GM18511 (cell line): Measurements from ENCODE around the gene IL25.
A peak's percentile ranks its signal among the peaks of the same experiment; 100 is the strongest.
"Not testable (repeated sequence)": the region's sequence is repeated elsewhere in the genome, so short reads cannot be mapped to it uniquely, and the experiment has no call there.

Experiments used
- ATAC-seq: cut with Tn5 transposase; IDR thresholded peaks from one replicate; pipeline ENCODE4 v1.9.1; 2021; ENCODE audit warnings: mild to moderate bottlenecking, moderate library complexity; ENCODE audit not compliant: unreplicated experiment

The IL25 gene

GRCh38 chr14:23387916-23388882 lies 15.6 kb downstream of the IL25 start:
- no peak for ATAC-seq

GRCh38 chr14:23388996-23389395 lies 16.4 kb downstream of the IL25 start:
- ATAC-seq, result no peak

- no peak for ATAC-seq
Measured at GRCh38 chr14:23389396-23389795, 16.8 kb downstream of the IL25 start.

- ATAC-seq, result not testable (repeated sequence)
Measured at GRCh38 chr14:23389871-23390270, 17.3 kb downstream of the IL25 start.

- no peak for ATAC-seq
Measured at GRCh38 chr14:23392613-23393012, 20.0 kb downstream of the IL25 start.

- ATAC-seq, result no peak
Measured at GRCh38 chr14:23396126-23396525, 23.5 kb downstream of the IL25 start.

GRCh38 chr14:23396781-23397407 lies 24.3 kb downstream of the IL25 start:
- ATAC-seq, result no peak

- ATAC-seq, result no peak
Measured at GRCh38 chr14:23398348-23398747, 25.7 kb downstream of the IL25 start.

GRCh38 chr14:23399136-23399535 lies 26.5 kb downstream of the IL25 start:
- no peak for ATAC-seq

GRCh38 chr14:23399591-23399990 lies 27.0 kb downstream of the IL25 start:
- ATAC-seq, result no peak

GRCh38 chr14:23400496-23401149 lies 28.0 kb downstream of the IL25 start:
- not testable (repeated sequence) for ATAC-seq

- ATAC-seq, result no peak
Measured at GRCh38 chr14:23401291-23401690, 28.7 kb downstream of the IL25 start.

GRCh38 chr14:23402296-23403138 lies 29.9 kb downstream of the IL25 start:
- no peak for ATAC-seq

GRCh38 chr14:23403139-23403438 lies 30.5 kb downstream of the IL25 start:
- no peak for ATAC-seq

GRCh38 chr14:23403908-23404307 lies 31.3 kb downstream of the IL25 start:
- ATAC-seq, result no peak

GRCh38 chr14:23404331-23404900 lies 31.8 kb downstream of the IL25 start:
- no peak for ATAC-seq

GRCh38 chr14:23405096-23405495 lies 32.5 kb downstream of the IL25 start:
- ATAC-seq, result no peak

GRCh38 chr14:23405516-23406025 lies 33.0 kb downstream of the IL25 start:
- ATAC-seq, result no peak

GRCh38 chr14:23406244-23406643 lies 33.6 kb downstream of the IL25 start:
- peak; percentile 65 for ATAC-seq

GRCh38 chr14:23406725-23407355 lies 34.2 kb downstream of the IL25 start:
- no peak for ATAC-seq
